ENCODE data around the gene FAM184B.
"Not testable (repeated sequence)": the region's sequence is repeated elsewhere in the genome, so short reads cannot be mapped to it uniquely, and the experiment has no call there.

Gene FAM184B

DNA sequence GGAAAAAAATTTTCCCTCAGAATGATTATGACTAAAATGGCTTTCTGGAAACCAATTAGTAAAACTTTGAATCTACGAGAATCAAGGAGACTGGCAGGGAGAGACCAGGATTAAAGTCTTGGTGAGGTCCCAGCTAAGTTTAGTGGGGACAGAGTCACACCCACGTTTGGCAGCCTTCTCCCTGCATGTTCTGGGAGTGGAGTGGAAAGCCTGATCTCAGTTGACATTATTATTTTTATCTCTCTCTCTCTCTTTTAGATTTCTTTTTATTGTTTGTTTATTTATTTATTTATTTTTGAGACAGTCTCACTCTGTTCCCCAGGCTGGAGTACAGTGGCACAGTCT, 99.2 kb downstream of the FAM184B start:
- DNase-seq (ENCODE audit: low read depth in 2 of 2): no peak

DNA sequence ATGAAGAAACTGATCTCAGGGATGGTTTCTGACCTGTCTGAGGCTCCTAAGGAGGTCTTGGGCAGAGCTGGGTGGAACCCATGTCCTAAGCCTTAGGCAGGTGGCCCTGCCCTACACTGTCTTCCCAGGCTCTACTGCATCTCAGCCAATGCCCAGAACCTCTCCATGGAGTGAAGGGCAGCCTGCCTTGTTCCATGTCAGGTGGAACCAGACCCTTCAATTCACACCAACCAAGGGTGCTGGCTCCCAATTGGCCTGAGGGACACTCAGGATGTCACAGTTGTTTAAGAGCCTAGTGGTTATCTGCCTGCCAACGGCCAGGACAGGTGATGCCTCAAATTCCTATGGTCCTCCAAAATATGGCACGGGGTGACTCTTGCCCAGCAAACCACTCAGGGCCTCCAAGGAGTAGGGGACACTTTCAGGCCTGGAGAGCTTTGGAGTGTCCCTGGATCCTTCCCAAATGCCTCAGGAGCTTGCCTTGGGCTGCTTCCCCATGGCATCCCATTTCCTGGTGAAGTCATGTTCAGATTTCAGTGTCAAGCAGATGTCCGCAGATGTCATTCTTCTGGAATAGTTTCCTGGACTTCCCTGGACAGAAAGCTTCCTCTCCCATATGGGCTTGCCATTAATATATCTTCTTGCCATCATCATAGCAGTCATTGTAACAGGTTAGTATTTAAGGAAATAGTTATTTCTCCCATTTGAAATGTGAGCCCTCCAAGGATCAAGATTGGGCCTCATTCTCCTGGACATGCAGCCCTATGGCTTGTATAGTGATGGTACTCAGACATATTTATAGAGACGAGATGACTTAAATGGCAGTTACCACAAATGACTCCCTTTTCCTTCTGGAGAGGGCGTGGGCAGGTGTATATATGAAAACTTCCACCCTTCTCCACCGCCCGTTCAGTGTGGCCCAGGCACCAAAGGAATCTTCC, 99.9 kb downstream of the FAM184B start:
- DNase-seq (ENCODE audit: low read depth in 2 of 2): no peak

DNA sequence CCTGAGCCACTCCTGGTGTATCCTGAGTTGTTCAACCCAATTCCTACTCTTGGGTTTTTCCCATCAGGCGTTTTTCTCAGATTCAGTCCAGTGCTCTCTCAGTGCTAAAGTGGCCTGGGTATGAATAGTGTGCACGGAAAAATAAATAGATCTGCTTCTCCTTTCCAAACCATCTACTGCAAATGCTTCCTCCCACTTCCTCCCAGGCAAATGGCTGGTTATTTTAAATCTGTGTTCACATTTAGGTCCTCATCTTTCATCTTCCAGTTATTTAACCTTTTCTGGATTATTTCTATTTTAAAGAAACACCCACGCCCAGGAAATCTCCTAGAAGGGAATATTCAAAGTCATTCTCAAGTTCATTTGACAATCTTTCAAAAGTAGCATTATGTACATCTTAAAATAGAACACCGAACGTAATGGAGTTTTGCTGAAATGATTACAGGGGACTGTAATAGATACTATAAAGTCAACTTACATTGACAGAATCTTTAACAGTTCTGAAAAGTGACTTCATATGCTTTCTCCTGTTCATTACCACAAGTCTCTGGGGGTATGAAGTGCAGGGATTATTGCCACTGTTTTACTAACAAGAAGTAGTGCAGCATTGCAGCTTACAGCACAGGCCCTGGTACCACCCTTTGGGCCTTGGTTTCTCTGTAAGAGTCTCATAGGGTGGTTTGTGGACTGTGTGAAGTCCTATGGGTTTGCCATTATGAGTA, 100.7 kb downstream of the FAM184B start:
- no peak for DNase-seq (ENCODE audit: low read depth in 2 of 2)

DNA sequence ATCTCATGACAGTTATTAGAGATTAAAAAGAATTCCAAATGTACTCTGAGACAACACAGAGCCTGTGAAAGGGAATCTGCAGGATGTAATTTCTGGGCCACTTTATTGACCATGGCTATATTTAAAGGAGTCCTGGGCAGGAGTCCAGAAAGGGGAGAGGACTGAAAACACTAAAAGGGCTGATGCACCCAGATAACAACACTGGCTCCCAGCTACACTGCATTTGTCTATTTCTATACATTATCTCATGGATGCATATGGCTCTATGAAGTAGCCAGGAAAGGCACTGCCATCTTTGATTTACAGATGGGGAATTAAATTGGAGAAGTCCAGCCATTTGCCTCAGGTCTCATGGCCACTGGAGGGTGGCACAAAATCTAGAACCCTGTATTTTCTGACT, 111.0 kb downstream of the FAM184B start:
- no peak for DNase-seq (ENCODE audit: low read depth in 2 of 2)

DNA sequence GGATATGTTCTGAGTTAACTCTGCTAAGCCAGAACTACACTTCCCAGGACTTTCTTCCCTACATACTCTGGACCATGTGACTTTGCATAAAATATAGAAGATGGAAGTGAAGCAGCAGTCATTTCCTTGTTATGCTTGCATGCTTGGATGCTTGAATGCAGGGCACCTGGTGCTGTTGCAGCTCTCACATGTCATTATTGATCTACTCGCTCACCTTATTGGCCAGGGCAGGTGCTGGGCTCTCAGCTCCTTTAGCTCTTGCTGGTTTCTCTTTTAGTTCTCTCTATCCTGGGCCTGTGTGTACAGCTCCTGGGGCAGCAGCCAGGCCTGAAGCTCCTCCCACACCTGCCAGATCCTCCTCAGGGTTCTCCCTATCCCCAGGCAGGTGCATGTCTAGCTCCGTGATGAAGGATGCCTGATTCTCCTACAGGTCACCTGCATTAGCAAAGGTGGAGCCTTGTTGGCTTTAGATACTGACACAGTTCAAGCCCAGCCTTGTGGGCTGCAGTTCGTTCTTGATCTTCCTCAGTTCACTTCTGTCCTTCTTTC, 113.7 kb downstream of the FAM184B start:
- no peak for DNase-seq (ENCODE audit: low read depth in 2 of 2)

DNA sequence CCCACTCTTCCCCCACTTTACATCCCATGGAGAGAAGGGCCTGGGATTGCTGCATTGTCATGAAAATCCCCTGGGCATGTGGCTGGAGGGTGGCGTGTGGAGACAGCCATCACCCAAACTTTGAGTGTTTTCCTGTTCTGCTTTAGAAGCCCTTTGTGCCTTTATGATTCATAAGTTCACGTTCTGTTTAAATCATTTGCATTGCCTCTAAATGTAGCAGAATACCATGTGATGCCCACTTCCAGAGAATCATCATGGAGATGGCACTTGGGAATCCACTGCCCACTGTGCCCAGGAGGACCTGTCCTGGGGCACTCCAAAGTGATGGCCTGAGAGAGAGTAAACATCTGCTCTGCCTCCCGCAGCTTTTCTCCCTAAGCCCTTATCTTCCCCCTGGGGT, 114.2 kb downstream of the FAM184B start:
- no peak for DNase-seq (ENCODE audit: low read depth in 2 of 2)

DNA sequence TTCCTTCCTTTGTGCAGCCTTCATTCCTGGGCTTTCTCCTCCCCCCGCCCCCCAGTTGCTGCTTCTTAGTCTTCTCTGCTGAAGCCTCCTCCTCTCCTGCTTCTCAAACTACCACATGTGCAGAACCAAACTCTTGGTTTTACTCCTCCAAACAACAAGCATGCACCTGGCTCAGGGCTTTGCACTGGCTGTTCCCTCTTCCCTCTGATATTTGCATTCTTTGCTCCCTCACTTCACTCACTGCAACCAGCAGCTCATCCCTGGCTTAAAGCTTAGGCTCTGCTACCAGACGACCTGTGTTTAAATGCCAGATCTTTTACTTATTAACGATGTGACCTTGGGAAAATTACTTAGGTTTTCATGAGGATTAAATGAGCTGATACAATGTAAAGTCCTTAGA, 115.6 kb downstream of the FAM184B start:
- no peak for DNase-seq (ENCODE audit: low read depth in 2 of 2)

DNA sequence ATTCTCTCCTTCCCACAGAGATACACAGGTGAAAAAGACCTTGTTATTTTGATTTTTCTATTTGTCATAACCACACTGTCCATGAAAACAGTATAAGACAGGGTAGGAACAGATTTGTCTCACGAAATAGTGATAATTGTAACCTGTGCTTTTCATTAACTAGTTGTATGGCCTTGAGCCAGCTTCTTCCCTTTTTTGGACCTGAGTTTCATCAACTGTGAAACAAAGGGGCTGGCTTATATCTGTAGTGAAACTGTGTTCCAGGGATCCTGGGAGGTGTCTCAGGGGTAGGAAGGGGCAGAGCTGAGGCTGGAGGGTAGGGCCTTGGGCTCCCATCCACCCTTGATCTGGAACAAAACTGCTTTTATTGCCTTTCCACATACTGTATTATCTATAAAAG, 116.1 kb downstream of the FAM184B start:
- no peak for DNase-seq (ENCODE audit: low read depth in 2 of 2)

DNA sequence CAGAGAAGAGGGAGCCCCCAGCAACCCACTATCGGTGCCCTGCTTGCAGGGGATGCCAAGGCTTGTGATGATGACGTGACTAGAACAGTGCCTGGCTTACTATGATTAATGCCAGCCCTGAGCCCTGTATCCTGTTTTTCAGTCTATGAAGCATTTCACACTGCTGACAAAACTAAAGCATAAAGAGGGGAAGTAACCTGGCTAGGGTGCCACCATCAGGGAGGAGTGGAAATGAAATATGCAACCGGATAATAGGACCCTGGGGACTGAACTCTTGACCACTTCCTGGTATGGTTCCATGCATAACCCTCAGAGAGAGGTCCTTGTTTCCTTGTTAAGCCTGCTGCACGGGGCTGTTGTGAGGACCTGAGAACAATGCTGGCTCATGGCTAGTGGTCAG, 116.7 kb downstream of the FAM184B start:
- DNase-seq (ENCODE audit: low read depth in 2 of 2): no peak

DNA sequence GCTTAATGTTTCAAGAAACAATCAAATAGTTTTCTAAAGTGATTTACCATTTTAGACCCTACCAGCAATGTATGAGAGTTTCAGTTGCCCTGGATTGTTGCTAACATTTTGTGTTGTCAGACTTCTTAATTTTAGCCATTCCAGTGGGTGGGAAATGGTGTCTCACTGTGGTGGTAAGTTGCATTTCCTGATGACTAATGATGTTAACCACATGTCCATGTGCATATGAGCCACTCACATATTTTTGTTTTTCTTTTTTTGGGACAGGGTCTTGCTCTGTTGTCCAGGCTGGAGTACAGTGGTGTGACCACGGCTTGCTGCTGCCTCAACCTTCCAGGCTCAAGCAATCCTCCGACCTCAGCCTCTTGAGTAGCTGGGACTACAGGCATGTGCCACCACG, 118.7 kb downstream of the FAM184B start:
- no peak for DNase-seq (ENCODE audit: low read depth in 2 of 2)

- DNase-seq (ENCODE audit: low read depth in 2 of 2): not testable (repeated sequence)
Measured at GRCh38 chr4:17659196-17659595, 122.2 kb downstream of the FAM184B start.

DNA sequence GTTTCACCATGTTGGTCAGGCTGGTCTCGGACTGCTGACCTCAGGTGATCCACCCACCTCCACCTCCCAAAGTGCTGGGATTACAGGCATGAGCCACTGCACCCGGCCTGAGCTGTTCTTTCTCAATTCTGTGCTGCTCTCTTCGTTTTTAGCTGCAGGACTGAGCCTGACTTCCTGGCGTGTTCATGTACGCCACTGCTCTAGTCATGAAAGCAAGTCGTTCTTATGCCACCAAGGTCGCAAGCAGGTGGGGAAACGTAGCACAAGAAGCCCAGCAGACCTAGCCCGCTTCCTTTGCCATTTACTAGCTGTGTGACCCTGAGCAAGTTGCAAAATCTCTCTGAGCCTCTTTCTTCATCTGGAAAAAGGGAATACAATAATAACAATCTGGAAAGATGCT, 123.6 kb downstream of the FAM184B start:
- DNase-seq (ENCODE audit: low read depth in 2 of 2): no peak

- DNase-seq (ENCODE audit: low read depth in 2 of 2): no peak
Measured at GRCh38 chr4:17657090-17657489, 124.3 kb downstream of the FAM184B start.

DNA sequence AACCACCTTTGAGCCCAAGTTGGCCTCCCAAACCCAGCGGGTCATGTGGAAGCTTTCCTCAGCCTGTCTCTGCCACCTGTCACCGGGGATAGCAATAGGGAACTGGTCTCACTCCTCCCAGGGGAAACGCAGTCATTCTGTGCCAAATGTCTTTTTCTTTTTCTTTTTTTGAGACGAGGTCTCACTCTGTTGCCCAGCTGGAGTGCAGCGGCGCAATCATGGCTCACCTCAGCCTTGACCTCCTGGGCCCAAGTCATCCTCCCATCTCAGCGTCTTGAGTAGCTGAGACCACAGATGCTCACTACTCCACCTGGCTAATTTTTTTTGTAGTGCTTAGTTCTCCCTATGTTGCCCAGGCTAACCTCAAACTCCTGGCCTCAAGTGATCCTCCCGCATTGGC, 126.7 kb downstream of the FAM184B start:
- no peak for DNase-seq (ENCODE audit: low read depth in 2 of 2)

DNA sequence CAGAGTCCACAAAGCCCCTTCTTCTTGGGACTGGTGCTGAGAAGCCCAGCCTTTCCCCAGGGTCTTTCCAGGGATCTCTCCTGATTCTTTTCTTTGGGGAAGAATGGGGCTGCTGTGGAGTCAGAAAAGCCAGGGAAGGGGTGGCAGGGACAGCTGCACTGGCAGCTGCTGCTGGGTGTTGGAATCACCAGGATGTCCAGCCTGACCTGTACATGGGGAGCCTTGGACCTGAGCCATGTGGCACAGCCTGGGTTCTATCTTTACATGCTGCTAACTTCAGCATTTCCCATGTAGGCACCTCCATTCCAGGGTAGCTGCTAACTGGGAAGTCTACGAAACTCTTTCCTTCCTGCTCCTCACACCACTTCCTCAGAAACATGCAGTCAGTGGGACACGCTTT, 131.0 kb downstream of the FAM184B start:
- no peak for DNase-seq (ENCODE audit: low read depth in 2 of 2)

GRCh38 chr4:17647927-17648326, 133.5 kb downstream of the FAM184B start:
- DNase-seq (ENCODE audit: low read depth in 2 of 2): no peak

DNA sequence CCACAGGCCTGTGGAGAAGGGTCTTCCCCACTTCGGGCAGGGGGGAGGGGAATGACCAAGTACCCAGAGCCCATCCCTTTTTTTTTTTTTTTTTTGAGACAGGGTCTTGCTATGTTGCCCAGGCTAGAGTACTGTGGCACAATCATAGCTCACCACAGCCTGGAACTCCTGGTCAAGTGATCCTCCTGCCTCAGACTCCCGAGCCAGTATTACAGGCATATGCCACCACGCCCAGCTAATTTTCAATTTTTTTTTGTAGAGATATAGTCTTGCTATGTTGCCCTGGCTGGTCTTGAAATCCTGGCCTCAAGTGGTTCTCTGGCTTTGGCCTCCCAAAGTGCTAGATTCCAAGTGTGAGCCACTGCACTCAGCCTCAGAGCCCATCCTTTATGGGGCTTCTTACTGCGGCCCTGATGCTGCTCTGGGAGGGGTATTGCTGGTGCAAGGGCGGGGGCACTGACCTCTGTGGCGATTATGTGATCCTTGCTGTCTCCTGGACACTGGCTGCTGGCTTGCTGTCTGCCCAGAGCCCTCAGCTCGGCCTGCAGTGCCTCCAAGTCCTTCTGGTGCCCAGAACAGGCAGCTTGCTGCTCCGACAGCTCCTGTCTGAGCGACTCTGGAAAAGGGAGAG, 134.1 kb downstream of the FAM184B start:
- DNase-seq (ENCODE audit: low read depth in 2 of 2): no peak

GRCh38 chr4:17646693-17647092, 134.7 kb downstream of the FAM184B start:
- DNase-seq (ENCODE audit: low read depth in 2 of 2): no peak

DNA sequence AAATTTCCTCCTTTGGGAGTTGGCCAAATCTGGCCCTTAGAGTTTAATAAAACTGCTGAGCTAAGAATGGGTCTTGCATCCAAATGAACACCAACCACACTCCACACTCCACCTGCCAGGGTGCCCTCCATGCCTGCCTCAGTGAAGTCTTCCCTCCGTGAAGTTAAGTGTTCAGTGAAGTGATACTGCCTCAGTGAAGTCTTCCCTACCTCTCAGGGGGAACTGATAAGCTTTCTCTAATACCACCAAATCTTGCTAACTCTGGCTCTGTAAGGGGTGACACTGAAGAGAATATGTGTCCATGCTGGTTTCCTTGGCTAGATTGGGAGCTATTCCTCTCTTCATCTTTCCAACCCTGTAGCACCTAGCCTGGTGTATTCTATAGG, 139.0 kb downstream of the FAM184B start:
- DNase-seq (ENCODE audit: low read depth in 2 of 2): no peak

- no peak for DNase-seq (ENCODE audit: low read depth in 2 of 2)
Measured at GRCh38 chr4:17639136-17639535, 142.3 kb downstream of the FAM184B start.

- DNase-seq (ENCODE audit: low read depth in 2 of 2): peak; percentile 57 to 68
Measured at GRCh38 chr4:17636696-17637622, 144.5 kb downstream of the FAM184B start.

Measured in activated CD4-positive, alpha-beta T cell treated with anti-CD3 and anti-CD28 coated beads for 24 hours (primary cell).